ENCODE data around the gene TNFSF15.

The TNFSF15 gene

DNA sequence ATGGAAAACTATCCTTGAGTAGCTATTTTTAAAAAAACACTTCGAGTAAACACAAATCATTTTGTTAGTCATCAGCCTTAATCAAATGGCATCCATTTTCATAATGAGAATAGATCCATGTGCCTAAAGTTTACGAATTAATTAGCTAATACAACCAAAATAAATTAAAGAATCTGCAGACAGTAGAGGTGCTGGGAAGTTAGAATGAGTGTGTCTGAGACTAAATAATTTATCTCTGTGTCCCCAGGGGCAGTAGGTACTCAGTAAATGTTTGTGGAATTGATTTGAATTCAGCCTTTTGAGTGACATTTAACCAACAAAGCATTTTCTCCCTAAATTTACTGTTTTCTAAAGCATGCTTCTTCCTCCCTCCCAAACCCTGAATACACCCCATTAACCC lies 18.6 kb downstream of the TNFSF15 start:
- DNase-seq = no peak

DNA sequence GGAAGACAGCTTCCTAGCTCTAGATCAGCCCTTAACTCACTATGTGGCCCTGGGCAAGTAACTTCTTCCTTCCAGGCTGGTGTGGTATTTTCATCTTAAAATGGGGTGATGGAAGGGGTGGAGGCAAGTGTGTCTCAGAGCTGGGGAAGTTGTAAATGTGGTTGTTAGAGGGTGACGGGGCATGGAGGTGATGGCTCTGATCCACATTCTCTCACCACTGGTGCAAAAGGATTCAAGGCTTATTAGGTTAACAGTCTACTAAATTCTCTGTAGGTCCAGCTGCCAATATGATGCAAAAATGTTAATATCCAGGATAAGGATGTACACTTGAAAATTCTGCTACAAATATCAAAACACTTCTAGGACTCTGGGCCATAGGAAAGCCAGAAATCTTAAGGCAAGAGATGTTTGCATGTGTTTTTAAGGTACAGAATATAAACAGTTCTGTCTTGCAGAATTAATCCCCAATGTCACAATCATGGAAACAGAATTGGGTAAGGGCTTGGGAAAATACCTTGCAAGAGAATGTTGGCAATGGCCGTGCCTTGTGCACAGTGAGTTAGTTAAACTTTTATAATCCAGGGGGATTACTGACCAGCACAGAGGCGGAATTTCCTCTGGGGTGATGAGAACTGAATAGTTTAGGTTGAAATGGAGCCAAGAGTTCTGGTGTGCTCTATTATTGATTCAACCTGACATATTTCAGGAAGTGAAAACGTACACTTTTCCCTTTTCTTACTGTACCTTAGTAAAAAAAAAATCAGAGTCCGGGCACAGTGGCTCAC lies 19.8 kb downstream of the TNFSF15 start:
- no peak for DNase-seq

DNA sequence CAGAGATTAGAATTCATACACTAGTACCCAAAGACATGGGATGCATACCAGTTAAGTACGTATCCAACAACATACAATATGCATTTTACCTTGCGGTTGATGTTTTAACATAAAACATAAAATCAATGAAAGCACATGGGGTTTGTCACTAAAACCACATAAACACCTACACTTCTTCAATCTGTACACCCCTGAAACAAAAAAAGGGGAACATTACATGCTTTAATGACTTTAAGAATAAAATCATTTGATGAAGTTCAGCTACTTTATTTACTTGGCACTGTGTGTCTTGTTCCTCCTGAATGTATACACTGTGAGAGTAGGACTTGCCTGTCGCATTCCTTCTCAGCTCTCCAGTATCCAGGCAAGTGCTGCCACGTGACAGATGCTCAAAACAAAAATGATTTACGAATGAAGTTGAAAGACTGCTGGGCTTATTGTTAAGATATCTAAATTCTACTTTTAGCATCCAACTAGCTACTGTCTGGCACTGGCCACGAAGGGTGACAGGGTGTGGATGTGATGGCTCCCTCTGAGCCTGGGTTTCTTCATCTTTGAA lies 21.0 kb downstream of the TNFSF15 start:
- DNase-seq = no peak

DNA sequence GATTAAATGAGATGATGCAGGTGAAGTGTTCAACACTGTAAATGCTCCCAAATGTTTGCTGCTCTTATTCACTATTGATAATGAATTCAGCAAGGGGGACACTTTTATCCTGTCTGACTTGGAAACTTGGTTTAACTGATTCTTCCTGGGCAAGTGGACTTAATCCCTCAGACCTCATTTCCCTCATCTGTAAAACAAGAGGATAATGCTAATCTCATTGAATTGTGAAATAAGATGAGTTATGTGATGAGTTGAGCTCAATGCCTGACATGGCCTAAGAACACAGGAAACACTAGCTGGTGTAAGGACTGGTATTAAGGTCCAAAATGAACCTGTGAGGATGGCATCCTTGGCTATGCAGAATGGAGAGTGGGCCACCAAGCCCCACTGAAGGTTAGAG lies 23.3 kb downstream of the TNFSF15 start:
- DNase-seq = no peak

DNA sequence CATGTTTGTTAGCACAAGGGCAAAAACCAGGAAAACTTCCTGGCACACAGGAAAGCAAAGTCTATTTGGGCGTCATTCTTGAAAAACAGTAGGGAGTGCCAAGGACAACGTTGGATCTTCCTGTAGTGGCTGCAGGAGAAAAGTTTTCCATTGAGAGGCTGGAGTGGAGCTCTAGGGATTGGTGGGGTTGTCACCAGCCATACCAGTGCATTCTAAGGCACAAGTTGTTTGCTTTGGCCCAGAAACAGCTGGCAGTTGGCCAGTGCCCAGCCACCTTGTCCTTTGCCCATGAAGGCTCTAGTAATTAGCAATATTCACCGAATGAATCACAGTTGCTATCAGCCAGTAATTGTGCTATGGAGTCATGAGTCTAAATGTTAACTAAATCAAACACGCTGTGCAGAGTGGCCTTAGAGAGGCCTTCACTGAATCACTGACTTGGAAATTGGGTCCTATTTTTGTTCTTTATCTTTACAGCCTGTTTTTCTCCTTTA lies 26.4 kb downstream of the TNFSF15 start:
- DNase-seq = peak; percentile 48

DNA sequence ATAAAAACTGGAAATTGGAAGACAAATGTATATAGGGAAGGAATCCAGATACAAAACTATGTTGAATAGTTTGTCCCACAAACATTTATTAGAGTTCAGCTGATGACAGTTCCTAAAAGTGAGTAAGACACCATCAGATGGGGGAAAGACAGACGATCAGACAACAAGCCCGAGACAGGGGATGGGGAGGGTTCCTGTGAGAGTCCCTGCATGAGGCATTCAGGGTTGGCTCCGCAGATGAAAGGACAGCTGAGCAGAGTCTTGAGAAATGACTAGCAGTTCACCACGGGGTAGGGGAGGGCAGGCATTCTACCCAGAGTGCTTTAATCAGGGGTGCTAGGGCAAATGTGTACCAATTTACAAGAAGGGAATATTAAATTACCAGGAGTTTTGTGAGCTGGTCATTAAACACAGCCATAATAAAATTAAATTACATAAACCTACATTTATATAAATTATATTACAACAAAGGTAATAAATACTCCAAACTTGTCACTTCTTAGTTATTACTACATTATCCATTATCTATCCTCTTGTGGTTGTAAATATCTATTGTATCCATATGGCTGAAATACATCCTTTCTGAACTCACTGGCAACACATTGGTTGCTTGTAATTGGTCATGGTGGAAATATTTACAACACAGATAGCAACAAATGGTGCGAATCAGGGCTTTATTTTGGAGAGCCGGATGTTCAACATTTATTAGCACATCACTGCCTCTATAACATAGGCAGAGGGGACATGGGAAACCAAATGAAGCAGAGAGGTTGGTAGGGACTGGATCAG lies 27.8 kb downstream of the TNFSF15 start:
- DNase-seq = no peak

DNA sequence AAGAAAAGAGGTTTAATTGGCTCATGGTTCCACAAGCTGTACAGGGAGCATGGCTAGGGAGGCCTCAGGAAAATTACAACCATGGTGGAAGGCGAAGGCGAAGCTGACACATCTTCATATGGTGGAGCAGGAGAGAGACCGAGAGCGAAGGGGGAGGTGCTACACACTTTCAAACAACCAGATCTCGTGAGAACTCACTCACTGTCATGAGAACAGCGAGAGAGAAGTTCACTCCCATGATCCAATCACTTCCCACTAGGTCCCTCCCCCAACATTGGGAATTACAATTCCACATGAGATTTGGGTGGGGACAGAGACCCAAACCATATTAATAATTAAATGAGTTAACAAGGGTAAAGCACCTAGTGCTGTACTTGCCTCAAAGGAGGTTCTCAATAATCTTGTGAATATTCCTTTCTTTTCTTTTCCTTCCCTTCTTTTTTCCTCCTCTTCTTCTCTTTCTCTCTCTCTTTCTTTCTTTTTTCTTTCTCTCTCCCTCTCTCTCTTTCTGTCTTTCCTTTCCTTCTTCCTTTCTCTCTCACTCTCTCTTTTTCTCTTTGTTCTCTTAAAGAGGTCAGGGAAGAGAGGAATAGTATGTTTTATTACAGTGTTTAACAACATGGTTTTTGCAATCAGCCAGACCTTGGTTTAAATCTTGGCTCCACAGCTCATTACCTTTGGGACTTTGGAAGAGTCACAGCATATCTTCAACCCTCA lies 29.0 kb downstream of the TNFSF15 start:
- no peak for DNase-seq

DNA sequence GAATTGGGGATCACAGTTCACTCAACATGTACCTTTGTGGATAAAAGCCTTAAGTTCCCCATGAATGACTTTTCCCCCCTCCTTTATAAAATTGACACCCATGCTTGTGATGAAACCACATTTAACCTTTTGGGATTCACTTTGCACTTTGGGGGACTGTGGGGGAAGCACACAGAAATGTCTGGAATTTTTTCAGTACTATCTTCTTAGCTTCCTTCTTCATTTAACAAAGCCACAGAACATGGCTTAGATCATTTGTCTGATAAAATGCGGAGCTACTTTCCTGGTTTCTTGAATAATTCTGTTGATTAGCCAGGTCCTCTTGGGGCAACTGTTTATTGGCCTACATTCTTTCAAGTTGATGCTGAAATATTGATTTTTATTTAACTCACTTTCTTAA lies 29.9 kb downstream of the TNFSF15 start:
- no peak for DNase-seq

DNA sequence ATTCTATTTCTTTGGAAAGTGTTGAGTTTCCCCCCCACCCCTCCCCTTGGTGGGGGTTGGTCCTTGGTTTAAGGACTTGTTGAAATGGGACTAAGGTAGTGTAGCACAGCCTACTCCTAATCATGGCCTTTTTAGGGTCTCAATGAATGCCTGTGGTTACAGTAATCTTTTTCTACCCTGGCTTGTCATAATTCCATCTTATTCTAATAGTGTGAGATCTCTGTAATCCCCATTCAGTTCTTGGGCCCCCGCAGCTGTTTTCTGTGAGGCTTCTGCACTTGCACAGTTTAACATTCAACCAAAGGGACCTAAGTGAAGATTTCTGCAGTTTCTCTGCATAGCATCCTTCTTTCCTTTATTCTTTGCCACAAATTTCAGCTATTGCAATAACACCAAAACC lies 30.7 kb downstream of the TNFSF15 start:
- DNase-seq = no peak

DNA sequence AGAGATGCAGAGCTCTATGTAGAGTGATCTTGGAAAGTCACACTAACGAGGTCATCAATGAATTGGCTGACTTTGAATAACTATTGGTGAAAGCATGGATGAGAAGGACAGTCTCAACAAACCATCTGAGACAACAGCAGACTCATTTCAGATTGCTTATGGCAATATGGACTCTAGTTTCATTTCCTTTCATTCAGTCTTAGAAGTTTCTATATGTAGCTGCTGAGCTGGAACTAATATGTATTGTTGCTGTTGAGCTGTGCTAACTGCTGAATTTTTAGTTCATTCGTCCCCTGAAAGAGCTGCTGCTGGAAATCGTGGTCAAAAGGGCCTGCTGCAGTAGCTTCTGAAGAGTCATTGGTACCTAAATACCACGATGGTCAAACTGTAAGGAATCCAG lies 31.3 kb downstream of the TNFSF15 start:
- no peak for DNase-seq

DNA sequence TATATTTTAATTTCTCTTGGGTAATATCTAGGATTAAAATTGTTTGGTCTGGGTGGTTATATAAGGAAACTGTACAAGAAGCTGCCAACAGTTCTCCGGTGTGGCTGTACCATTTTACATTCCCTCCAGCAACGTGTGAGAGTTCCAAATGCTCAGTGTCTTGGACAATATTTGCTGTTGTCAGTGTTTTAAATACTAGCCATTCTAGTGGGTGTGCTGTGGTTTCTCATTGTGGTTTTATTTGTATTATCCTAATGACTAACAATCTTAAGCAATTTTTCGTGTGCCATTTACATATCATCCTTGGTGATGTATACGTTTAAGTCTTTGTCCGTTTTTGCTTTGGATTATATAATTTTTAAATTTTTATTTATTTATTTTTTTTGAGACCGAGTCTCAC lies 34.0 kb downstream of the TNFSF15 start:
- DNase-seq = no peak

DNA sequence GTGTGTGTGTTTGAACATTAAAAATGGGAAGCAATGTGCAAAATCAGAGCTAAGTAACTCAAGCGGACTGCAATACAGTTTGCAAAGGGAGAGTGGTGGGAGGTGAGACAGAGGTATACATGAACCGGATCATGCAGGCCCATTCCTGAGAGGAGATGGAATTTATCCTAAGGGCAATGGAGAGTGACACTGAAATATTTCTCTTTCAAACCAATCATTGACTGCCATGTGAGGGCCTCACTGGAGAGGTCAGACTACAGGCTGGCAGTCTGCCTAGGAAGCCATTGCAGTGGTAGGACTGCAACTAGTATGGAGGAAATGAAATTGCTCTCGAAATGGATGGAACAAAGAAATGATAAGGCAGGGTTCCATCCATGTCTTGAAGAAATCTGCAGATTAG lies 34.8 kb downstream of the TNFSF15 start:
- DNase-seq = no peak

DNA sequence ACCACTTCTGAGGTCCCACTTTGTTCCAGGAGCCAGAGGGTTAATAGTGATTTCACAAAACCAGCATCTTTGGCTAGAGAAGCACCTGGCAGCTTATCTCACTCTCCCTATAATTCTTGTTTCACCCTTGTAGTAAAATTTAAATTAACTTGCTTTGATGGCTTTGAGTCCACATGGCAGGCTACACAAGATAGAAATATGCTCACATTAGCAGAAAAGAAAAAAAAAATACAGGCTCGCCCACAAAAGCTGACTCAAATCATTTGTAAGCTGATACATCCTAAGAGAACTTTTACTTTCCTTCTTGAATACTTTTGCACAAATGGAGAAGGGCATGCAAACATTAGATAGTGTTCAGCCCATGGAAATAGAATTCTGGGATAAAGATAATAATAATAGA lies 36.2 kb downstream of the TNFSF15 start:
- DNase-seq = no peak

DNA sequence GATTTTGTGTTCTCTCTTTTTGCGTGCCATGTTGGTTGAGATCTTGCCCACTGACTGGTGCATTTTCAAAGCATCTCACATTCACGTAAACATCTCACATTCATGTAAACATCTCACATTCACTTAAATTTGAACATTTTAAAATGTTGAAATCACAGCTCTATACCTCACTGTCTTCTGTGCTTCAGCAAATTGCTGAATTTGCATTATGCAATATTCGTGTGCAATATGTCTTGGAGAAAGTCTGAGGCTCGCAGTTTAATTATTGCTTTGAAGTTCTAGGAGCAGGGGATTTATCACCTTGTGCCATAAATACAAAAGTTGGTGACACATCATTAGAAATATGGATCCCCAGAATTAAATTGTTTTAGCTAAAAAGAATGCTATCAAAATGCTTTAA lies 42.6 kb downstream of the TNFSF15 start:
- DNase-seq = no peak

DNA sequence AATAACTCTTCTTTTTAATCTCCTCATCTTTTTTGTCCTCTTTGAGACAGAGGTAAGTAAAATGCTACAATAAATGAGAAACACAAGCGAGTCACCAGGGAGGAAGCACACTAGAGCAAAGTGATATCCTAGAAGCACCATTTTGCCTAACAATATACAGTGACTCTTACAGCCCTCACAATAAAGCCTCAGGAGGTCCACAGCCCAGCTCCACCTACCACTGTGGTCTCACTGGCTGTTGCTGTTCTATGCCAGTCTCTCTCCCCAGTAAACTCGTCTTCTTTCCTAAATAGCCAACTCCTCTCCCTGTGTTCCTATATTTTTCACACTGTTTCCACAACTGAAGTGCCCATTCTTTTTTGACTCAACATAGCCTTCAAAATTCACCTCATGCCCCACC lies 44.3 kb downstream of the TNFSF15 start:
- DNase-seq = no peak

DNA sequence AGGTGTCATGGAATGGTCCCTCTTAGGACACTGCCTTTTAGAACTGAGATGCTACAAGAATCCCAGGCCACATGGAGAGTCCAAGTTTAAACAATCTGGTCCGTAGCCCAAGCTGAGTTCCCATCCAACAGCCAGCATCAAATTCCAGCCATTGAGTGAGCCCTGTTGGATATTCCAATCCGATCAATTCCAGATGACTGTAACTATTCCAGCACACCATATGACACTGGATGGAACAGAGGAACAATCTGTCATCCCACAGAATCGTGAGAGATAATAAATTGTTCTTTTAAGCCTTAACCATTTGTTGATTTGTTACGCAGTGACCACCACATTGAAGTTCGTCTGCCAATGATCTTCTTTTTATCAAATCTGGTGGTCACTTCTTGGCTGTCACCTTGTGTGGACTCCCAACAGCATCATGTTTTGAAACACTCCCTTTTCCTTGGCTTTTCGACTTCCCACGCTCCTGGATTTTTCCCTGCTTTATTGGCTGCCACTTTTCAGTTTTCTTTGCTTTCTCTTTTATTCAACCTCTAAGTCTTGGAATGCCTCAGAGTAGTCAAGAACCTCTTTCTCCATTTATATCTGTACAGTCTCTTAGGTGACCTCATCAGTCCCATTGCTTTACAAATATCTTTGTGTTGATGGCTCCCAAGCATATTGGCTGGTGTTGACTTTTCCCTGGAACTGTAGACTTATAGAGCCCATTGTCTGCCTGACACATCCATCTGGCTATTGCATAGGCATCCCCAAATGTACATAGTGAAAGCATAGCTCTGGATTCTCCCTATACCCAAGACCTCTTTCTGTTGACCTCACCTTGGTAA lies 46.1 kb downstream of the TNFSF15 start:
- no peak for DNase-seq

DNA sequence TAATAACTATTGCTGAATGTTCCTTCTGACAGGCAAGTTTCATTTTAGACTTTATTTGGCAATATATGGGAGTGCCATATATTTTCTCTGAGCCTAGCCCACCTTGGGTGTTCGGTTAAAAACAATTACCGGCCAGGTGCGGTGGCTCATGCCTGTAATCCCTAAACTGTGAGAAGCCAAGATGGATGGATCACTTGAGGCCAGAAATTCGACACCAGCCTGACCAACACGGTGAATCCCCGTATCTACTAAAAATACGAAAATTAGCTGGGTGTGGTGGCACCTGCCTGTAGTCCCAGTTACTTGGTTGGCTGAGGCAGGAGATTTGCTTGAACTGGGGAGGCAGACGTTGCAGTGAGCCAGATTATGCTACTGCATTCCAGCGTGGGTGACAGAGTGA lies 47.9 kb downstream of the TNFSF15 start:
- DNase-seq = no peak

DNA sequence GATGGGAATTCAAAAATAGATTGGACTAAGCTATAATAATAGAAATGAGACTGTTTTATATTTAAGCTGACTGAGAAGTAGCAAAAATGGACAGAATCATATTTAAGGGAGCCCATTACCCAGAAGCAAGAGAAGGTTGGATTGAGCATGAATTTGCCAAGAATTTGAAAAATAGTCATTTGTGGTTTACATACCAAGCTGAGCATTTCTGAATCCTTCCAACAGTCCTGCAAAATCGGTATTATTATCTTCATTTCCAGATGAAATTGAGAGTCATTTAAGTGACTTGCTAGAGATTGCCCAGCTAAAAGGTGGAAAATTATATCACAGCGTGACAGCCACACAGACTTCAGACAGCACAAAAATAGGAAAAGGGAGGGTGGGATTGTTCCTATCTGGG lies 48.4 kb downstream of the TNFSF15 start:
- DNase-seq = no peak

DNA sequence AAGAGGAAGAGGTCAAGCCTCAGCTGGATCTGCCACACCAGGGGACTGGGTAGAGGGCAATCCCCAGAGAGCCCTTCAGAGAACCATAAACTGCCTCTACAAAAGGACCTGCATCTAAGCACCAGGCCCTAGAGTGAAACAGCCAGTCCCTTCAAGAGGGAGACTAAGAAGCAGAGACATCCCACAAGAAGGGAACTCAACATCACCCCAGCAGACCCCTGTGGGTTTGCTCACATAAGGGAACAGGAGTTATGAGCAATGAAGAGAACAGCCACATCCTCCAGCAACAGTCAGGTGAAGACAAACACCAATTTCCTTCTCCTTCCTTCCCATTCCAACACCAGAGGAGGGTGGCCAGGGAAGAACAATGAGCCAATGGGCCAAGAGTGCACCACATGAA lies 48.9 kb downstream of the TNFSF15 start:
- DNase-seq = no peak

DNA sequence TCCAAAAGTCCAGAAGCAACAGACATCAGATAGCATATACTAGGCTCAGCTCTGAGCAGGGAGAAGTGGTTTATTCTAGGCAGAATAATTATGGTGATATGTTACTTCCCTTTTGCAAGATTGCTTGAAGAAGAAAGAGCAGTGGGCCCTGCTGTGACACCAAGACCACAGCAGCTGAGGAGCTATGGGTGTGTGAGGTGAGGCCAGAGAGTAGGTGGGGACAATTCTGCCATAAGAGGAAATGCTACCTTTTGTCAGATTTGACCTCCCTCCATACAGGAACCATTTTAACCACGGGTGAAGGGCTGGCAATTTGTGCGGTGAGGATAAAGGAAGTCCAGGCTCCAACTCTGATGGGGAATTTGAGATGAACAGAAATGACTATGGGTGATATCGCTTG lies 51.3 kb downstream of the TNFSF15 start:
- DNase-seq = no peak

DNA sequence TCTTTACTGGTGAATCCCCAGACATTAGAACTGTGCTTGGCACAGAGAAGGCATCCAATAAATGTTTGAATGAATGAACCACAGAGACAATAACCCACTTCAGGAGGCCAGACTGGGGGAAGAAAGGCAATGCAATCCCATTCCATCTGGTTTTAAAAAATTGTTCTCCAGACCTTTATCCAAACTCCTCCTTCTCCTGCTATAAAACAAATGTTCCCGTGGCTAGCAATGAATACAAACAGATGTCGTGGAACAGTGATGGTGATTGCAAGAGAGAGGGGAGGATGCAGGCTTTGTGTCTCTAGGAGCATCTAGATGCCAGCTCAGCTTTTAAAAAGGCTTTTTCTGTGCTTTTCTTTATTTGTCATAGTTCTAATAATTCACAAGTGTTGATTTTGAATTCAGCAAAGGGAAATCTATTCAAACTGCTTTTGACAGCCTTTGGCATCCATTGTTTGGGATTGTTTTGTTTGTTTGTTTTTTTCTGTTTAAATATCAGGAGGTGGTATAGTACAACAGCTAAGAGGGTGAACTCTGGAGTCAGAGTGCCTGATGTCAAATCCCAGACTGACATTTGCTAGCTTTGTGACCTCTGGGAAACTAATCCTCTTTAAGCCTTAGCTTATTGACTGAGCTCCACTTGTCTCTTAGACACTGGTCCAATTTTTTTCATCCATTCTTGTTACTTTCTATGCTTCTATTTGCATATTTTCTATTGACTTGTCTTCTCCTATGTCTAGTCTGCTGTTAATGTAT lies 59.1 kb downstream of the TNFSF15 start:
- no peak for DNase-seq

Measured in NCI-H748 treated with DMSO at 0.1 percent for 48 hours (cell line).